Neuronal stem cell (in vitro differentiated cells): ENCODE results near the gene TMEM62.
"Not testable (repeated sequence)": the region's sequence is repeated elsewhere in the genome, so short reads cannot be mapped to it uniquely, and the experiment has no call there.

Experiments used
- DNase-seq: peaks from one replicate; pipeline ENCODE4 v3.0.0-alpha.2; 2013; ENCODE audit warnings: low spot score
- H2AFZ ChIP-seq: one replicate; pipeline ENCODE4 v1.6.1; 2013; ENCODE audit warnings: mild to moderate bottlenecking, low read length, inconsistent platforms
- H2AK5ac ChIP-seq: 2 replicates; pipeline ENCODE4 v1.6.1; 2013; ENCODE audit warnings: low read depth, mild to moderate bottlenecking, inconsistent platforms, low read length, moderate library complexity, mixed read lengths
- H2BK120ac ChIP-seq: 2 replicates; pipeline ENCODE4 v1.6.1; 2013; ENCODE audit warnings: low read depth, mild to moderate bottlenecking, inconsistent platforms, low read length, moderate library complexity, mixed read lengths
- H2BK12ac ChIP-seq: one replicate; pipeline ENCODE4 v1.6.1; 2013; ENCODE audit warnings: low read length, inconsistent platforms
- H2BK15ac ChIP-seq: 2 replicates; pipeline ENCODE4 v1.6.1; 2013; ENCODE audit warnings: mild to moderate bottlenecking, low read length, inconsistent platforms, mixed read lengths
- H2BK5ac ChIP-seq: one replicate; pipeline ENCODE4 v1.6.1; 2013; ENCODE audit warnings: inconsistent platforms, mild to moderate bottlenecking, low read length, moderate library complexity
- H3K14ac ChIP-seq: one replicate; pipeline ENCODE4 v1.6.1; 2013; ENCODE audit warnings: low read length, inconsistent platforms
- H3K18ac ChIP-seq: 2 replicates; pipeline ENCODE4 v1.6.1; 2013; ENCODE audit warnings: low read length, inconsistent platforms
- H3K23ac ChIP-seq: 2 replicates; pipeline ENCODE4 v1.6.1; 2013; ENCODE audit warnings: low read depth, mild to moderate bottlenecking, mixed read lengths, low read length, inconsistent platforms; ENCODE audit not compliant: poor library complexity
- H3K27ac ChIP-seq: replicated peaks from 3 replicates; pipeline ENCODE4 v1.5.1; 2013; ENCODE audit warnings: low read length, inconsistent platforms
- H3K27me3 ChIP-seq, 3 experiments: 2 replicates each; pipeline ENCODE4 v1.6.1; 2013; ENCODE audit warnings: low read length in 3 of 3, mild to moderate bottlenecking in 2 of 3, inconsistent platforms in 1 of 3, low read depth in 1 of 3, mixed read lengths in 1 of 3, moderate library complexity in 1 of 3; ENCODE audit not compliant: control insufficient read depth in 3 of 3, insufficient read depth in 3 of 3
- H3K36me3 ChIP-seq, 2 donors: replicated peaks in 1 of 2; 2 replicates each; pipeline ENCODE4 v1.6.1; 2013; ENCODE audit warnings: low read length in 2 of 2; ENCODE audit not compliant: control insufficient read depth in 2 of 2, insufficient read depth in 2 of 2
- H3K4ac ChIP-seq: 2 replicates; pipeline ENCODE4 v1.6.1; 2013; ENCODE audit warnings: inconsistent platforms, mild to moderate bottlenecking, low read length, moderate library complexity
- H3K4me1 ChIP-seq, 2 donors: 1 replicate in 1 of 2; 2 replicates in 1 of 2; pipeline ENCODE4 v1.6.1; 2013; ENCODE audit warnings: low read length in 2 of 2, low read depth in 1 of 2; ENCODE audit not compliant: control insufficient read depth in 2 of 2, insufficient read depth in 1 of 2
- H3K4me2 ChIP-seq: one replicate; pipeline ENCODE4 v1.6.1; 2013; ENCODE audit warnings: mild to moderate bottlenecking, low read length, inconsistent platforms; ENCODE audit not compliant: insufficient read depth, poor library complexity, severe bottlenecking
- H3K4me3 ChIP-seq, 2 donors: 2 replicates each; pipeline ENCODE4 v1.5.1; 2013; ENCODE audit warnings: low read length in 2 of 2, mild to moderate bottlenecking in 2 of 2, inconsistent platforms in 1 of 2, moderate library complexity in 1 of 2
- H3K79me1 ChIP-seq: one replicate; pipeline ENCODE4 v1.6.1; 2013; ENCODE audit warnings: low read depth, mild to moderate bottlenecking, inconsistent platforms, low read length, moderate library complexity
- H3K9ac ChIP-seq: one replicate; pipeline ENCODE4 v1.6.1; 2013; ENCODE audit warnings: mild to moderate bottlenecking, low read depth, low read length, inconsistent platforms; ENCODE audit not compliant: poor library complexity
- H3K9me3 ChIP-seq, 2 donors: replicated peaks in 1 of 2; 2 replicates each; pipeline versions ENCODE3 to v1.6.1; 2013; ENCODE audit warnings: low read length in 2 of 2, mild to moderate bottlenecking in 2 of 2, inconsistent platforms in 1 of 2, low read depth in 1 of 2, mixed read lengths in 1 of 2, moderate library complexity in 1 of 2; ENCODE audit not compliant: control insufficient read depth in 2 of 2, insufficient read depth in 1 of 2
- H4K8ac ChIP-seq: one replicate; pipeline ENCODE4 v1.6.1; 2013; ENCODE audit warnings: low read depth, mild to moderate bottlenecking, inconsistent platforms, low read length, moderate library complexity
- H4K91ac ChIP-seq: one replicate; pipeline ENCODE4 v1.6.1; 2013; ENCODE audit warnings: low read length, low read depth, mild to moderate bottlenecking, inconsistent platforms; ENCODE audit not compliant: poor library complexity
- WGBS, 2 donors: extraction: QIAGEN DNeasy Blood & Tissue Kit; methylation state at CpG; one replicate each; pipeline ENCODE4 v1.1.7; 2013; ENCODE audit warnings: missing lambda C conversion rate in 2 of 2, mixed read lengths in 1 of 2; ENCODE audit not compliant: insufficient read length in 2 of 2, insufficient replicate concordance in 1 of 2; ENCODE audit errors: extremely low coverage in 2 of 2; 5-methylcytosine and 5-hydroxymethylcytosine counted together

TMEM62 gene

GRCh38 chr15:43197773-43198172 lies 64.4 kb downstream of the TMEM62 start:
- H2AK5ac ChIP-seq, DNase-seq, H4K91ac ChIP-seq, H3K4me2 ChIP-seq, H3K27ac ChIP-seq, H3K4me3 ChIP-seq, H3K18ac ChIP-seq, H3K4ac ChIP-seq, H3K79me1 ChIP-seq, H2BK15ac ChIP-seq, H3K23ac ChIP-seq, H3K9ac ChIP-seq, H3K27me3 ChIP-seq, H3K14ac ChIP-seq, H3K9me3 ChIP-seq, H2BK120ac ChIP-seq, H2AFZ ChIP-seq, H3K4me1 ChIP-seq, H2BK12ac ChIP-seq, H2BK5ac ChIP-seq, H4K8ac ChIP-seq: not testable (repeated sequence)
- WGBS, 2 donors: no CpG with 5 or more reads among the region's 3 CpGs
- H3K36me3 ChIP-seq: peaks cover 6 to 38% of the 10 kb centered on the region in 2 donors

DNA sequence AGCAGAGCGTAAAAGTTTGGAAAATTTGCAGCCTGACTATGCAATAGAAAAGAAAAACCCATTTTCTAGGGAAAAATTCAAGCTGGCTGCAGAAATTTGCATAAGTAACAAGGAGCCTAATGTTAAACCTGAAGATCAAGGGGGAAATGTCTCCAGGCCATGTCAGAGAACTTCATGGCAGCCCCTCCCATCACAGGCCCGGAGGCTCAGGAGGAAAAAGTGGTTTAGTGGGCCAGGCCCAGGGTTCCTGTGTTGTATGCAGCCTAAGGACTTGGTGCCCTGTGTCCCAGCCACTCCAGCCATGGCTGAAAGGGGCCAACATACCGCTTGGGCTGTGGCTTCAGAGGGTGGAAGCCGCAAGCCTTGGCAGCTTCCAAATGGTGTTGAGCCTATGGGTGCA lies 65.2 kb downstream of the TMEM62 start:
- not testable (repeated sequence) for H3K4me2 ChIP-seq, H3K4me1 ChIP-seq, H3K27me3 ChIP-seq, H3K4ac ChIP-seq, H2BK15ac ChIP-seq, H3K9ac ChIP-seq, H2BK5ac ChIP-seq, H2BK120ac ChIP-seq, H3K79me1 ChIP-seq, H3K18ac ChIP-seq, H3K4me3 ChIP-seq, H3K23ac ChIP-seq, H4K91ac ChIP-seq, H4K8ac ChIP-seq, H2BK12ac ChIP-seq, H2AFZ ChIP-seq, H2AK5ac ChIP-seq, H3K14ac ChIP-seq, H3K9me3 ChIP-seq, DNase-seq, H3K27ac ChIP-seq
- H3K36me3 ChIP-seq: peaks cover 3 to 30% of the 10 kb centered on the region in 2 donors
- WGBS, 2 donors: no CpG with 5 or more reads among the region's 4 CpGs

GRCh38 chr15:43198992-43199391 lies 65.6 kb downstream of the TMEM62 start:
- Histone ChIP-seq H3K4me1 (peaks cover 0 to 1% of the 10 kb centered on the region in 2 donors), H4K8ac (no peak overlapping the region), H3K4me2 (no peak overlapping the region), H2BK5ac (no peak overlapping the region), H3K36me3 (peaks cover 3 to 26% of the 10 kb centered on the region in 2 donors), H2BK15ac (no peak overlapping the region), H4K91ac (no peak overlapping the region), H3K18ac (no peak overlapping the region), H2AK5ac (no peak overlapping the region), H2AFZ (no peak overlapping the region), H3K14ac (no peak overlapping the region), H3K23ac (no peak overlapping the region), H3K4me3 (no peak overlapping the region), H3K79me1 (no peaks in the 10 kb centered on the region), H3K27me3 (peaks cover 0 to 3% (median 0%) of the 10 kb centered on the region in 3 experiments), H3K4ac (no peak overlapping the region), H3K27ac (no peak overlapping the region), H2BK12ac (no peak overlapping the region), H3K9ac (no peak overlapping the region), H3K9me3 (no peaks in the 10 kb centered on the region), H2BK120ac (no peak overlapping the region)
- no CpG with 5 or more reads among the region's 3 CpGs for WGBS, 2 donors
- DNase-seq: no peak

- Histone ChIP-seq H2BK12ac (no peak overlapping the region), H3K9ac (no peak overlapping the region), H4K91ac (no peak overlapping the region), H2BK120ac (no peak overlapping the region), H2AK5ac (no peak overlapping the region), H3K79me1 (no peaks in the 10 kb centered on the region), H3K4me1 (peaks cover 0 to 3% of the 10 kb centered on the region in 2 donors), H2BK15ac (no peak overlapping the region), H3K27ac (no peak overlapping the region), H3K9me3 (no peaks in the 10 kb centered on the region), H3K4me3 (no peak overlapping the region), H3K27me3 (peaks cover 0 to 3% (median 0%) of the 10 kb centered on the region in 3 experiments), H3K14ac (no peak overlapping the region), H3K23ac (no peak overlapping the region), H3K36me3 (peaks cover 0 to 16% of the 10 kb centered on the region in 2 donors), H2AFZ (no peak overlapping the region), H3K4ac (no peak overlapping the region), H4K8ac (no peak overlapping the region), H3K4me2 (no peak overlapping the region), H3K18ac (no peak overlapping the region), H2BK5ac (no peak overlapping the region)
- no peak for DNase-seq
- WGBS, 2 donors: no CpG with 5 or more reads among the region's 3 CpGs
Observed at GRCh38 chr15:43199945-43200488, 66.6 kb downstream of the TMEM62 start.
